ENCODE results near the gene RIMBP2. TPM values are rescaled to one million over a fixed set of nuclear protein-coding genes. Genes with fewer than 3 reads are reported as not detected.

Gene RIMBP2
- total RNA-seq, 1 donor from 2014 or later = 20.5 TPM

DNA sequence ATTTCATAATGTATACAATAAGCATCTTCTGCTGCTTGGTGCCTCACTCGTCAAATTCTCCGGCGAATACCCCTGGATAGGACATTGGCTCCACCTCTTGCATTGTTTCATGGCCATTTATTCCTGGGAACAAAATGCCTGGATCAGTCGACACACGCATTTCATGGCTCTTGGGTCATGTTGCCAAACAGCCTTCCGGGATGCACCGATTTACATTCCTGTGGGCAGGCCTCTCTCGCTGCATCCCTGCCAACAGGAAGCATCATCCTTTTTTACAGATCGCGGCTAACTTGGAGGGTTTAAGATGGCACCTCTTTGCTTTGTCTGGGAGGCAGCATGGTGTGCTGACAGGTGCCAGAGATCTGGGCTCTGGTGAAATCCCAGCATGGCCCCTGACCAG lies 32.7 kb upstream of the RIMBP2 start:
- Mint-ChIP-seq H3K27ac (ENCODE audit: unreplicated experiment) (no peak overlapping the region), H3K27me3 (ENCODE audit: unreplicated experiment) (peaks cover 5% of the 10 kb centered on the region), H3K4me3 (ENCODE audit: unreplicated experiment) (no peak overlapping the region), H3K9me3 (ENCODE audit: unreplicated experiment) (peaks cover 2% of the 10 kb centered on the region), H3K4me1 (ENCODE audit: low read depth, unreplicated experiment) (no peaks in the 10 kb centered on the region), H3K36me3 (ENCODE audit: unreplicated experiment) (no peaks in the 10 kb centered on the region)
- TF ChIP-seq, protein P1, sequence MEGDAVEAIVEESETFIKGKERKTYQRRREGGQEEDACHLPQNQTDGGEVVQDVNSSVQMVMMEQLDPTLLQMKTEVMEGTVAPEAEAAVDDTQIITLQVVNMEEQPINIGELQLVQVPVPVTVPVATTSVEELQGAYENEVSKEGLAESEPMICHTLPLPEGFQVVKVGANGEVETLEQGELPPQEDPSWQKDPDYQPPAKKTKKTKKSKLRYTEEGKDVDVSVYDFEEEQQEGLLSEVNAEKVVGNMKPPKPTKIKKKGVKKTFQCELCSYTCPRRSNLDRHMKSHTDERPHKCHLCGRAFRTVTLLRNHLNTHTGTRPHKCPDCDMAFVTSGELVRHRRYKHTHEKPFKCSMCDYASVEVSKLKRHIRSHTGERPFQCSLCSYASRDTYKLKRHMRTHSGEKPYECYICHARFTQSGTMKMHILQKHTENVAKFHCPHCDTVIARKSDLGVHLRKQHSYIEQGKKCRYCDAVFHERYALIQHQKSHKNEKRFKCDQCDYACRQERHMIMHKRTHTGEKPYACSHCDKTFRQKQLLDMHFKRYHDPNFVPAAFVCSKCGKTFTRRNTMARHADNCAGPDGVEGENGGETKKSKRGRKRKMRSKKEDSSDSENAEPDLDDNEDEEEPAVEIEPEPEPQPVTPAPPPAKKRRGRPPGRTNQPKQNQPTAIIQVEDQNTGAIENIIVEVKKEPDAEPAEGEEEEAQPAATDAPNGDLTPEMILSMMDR (IDR thresholded peaks at IDR 0.05; ENCODE audit: partially characterized antibody, unreplicated experiment) = no peak
- no peak for DNase-seq

DNA sequence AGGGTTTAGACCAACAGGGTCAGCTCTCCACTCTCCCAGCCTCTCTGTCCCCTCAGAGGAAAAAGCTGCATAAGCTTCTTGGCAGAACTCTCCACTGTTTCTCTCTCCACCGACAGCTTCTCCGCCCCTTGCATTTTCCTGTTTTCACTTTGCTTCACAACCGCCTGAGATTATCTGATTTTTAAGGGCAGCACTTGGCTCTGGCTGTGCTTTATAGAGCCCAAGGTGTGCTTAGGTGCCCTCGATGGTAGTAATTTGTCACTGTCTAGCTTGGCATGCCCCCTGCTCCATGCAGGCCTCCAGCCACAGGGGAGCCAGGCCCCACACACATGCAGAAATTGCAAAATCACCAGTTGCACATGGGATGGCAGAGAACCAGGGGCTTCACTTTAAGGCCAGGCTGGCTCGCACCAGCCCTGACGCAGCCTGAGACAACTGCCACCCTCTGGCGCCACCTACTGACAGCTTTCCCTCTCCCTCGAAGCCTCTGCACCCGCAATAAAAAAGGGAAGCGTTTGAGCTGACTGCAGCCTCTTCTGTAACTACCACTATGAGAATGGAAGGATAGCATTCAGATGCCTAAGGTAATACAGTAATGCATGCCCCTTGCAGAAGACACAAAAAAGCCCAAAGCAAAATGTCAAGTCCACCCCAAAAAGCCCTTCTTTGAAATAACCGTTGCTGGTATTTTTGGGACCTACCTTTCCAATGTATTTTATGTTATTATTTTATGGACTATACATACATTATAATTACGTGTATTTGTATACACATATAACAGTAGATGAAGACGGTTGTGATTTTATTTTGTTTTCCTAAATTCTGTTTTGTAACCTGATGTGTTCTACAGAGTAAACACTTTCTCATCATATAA lies 32.0 kb upstream of the RIMBP2 start:
- peaks cover 4% of the 10 kb centered on the region for H3K36me3 Mint-ChIP-seq (ENCODE audit: unreplicated experiment)
- peaks cover 5% of the 10 kb centered on the region for H3K27me3 Mint-ChIP-seq (ENCODE audit: unreplicated experiment)
- H3K9me3 Mint-ChIP-seq (ENCODE audit: unreplicated experiment) = peaks cover 4% of the 10 kb centered on the region
- H3K4me3 Mint-ChIP-seq (ENCODE audit: unreplicated experiment) = no peak overlapping the region
- no peaks in the 10 kb centered on the region for H3K4me1 Mint-ChIP-seq (ENCODE audit: low read depth, unreplicated experiment)
- peak; percentile 92 for DNase-seq
- TF ChIP-seq, protein P1 (IDR thresholded peaks at IDR 0.05; ENCODE audit: partially characterized antibody, unreplicated experiment) = peak; percentile 79
- no peak overlapping the region for H3K27ac Mint-ChIP-seq (ENCODE audit: unreplicated experiment)

DNA sequence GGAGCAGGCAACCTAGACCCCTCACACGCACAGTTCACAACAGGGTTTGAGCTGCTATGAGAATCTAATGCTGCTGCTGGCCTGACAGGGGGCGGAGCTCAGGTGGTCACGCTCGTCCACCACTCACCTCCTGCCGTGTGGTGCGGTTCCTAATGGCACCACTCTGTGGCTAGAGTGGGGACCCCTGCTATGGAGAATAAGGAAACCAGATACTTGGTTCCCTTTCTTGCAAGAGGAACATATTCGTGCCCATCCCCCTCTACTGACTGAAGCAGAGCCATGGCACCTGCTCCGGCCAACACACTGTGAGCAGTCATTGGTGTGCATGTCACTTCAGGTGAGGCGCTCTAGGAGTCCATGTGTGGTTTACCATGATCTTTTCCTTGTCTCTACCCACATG lies 30.4 kb upstream of the RIMBP2 start:
- no peaks in the 10 kb centered on the region for H3K4me1 Mint-ChIP-seq (ENCODE audit: low read depth, unreplicated experiment)
- H3K9me3 Mint-ChIP-seq (ENCODE audit: unreplicated experiment) = peaks cover 4% of the 10 kb centered on the region
- DNase-seq = no peak
- H3K27ac Mint-ChIP-seq (ENCODE audit: unreplicated experiment) = no peak overlapping the region
- TF ChIP-seq, protein P1 (IDR thresholded peaks at IDR 0.05; ENCODE audit: partially characterized antibody, unreplicated experiment) = no peak
- H3K36me3 Mint-ChIP-seq (ENCODE audit: unreplicated experiment) = peaks cover 4% of the 10 kb centered on the region
- H3K27me3 Mint-ChIP-seq (ENCODE audit: unreplicated experiment) = peaks cover 2% of the 10 kb centered on the region
- H3K4me3 Mint-ChIP-seq (ENCODE audit: unreplicated experiment) = no peak overlapping the region

DNA sequence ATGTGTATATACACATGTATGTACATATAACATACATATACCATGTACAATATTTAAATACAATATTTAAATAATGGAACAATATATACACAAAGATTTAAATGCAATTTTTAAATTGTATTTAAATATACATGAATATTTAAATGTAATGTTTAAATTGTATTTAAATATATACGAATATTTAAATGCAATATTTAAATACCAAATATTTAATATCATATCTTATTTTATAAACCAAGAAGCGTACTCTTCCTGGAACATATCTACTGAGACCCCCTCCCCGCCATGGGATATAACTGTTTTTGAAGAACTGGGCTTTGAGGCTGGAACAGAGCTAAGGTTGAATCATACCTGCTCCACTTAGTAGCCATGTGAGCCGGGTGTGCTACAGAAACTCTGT lies 29.8 kb upstream of the RIMBP2 start:
- peaks cover 4% of the 10 kb centered on the region for H3K36me3 Mint-ChIP-seq (ENCODE audit: unreplicated experiment)
- H3K4me1 Mint-ChIP-seq (ENCODE audit: low read depth, unreplicated experiment) = no peaks in the 10 kb centered on the region
- no peak overlapping the region for H3K27ac Mint-ChIP-seq (ENCODE audit: unreplicated experiment)
- H3K9me3 Mint-ChIP-seq (ENCODE audit: unreplicated experiment) = peaks cover 4% of the 10 kb centered on the region
- DNase-seq = no peak
- no peak overlapping the region for H3K4me3 Mint-ChIP-seq (ENCODE audit: unreplicated experiment)
- H3K27me3 Mint-ChIP-seq (ENCODE audit: unreplicated experiment) = no peaks in the 10 kb centered on the region
- TF ChIP-seq, protein P1 (IDR thresholded peaks at IDR 0.05; ENCODE audit: partially characterized antibody, unreplicated experiment) = no peak

DNA sequence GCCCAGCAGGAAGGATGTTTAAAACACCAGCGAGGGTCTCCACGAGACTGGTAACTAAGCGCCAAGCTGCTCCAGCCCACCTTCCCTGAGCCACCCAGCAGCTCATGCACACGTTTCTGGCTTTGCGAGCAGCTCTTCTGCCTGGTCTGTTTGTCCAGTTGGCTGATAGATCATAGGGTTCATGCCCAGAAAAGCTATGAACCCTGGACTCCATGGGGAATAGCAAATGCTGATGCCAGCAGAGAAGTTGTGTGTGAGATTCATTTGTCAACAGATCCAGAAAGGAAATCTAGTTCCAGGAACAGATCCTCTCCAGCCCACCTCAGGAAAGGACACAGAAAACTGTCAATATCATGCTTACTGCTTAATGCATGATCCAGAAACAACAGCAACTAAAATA lies 28.2 kb upstream of the RIMBP2 start:
- no peaks in the 10 kb centered on the region for H3K4me1 Mint-ChIP-seq (ENCODE audit: low read depth, unreplicated experiment)
- H3K36me3 Mint-ChIP-seq (ENCODE audit: unreplicated experiment) = peaks cover 4% of the 10 kb centered on the region
- TF ChIP-seq, protein P1 (IDR thresholded peaks at IDR 0.05; ENCODE audit: partially characterized antibody, unreplicated experiment) = no peak
- peaks cover 4% of the 10 kb centered on the region for H3K9me3 Mint-ChIP-seq (ENCODE audit: unreplicated experiment)
- peaks cover 2% of the 10 kb centered on the region for H3K27me3 Mint-ChIP-seq (ENCODE audit: unreplicated experiment)
- H3K27ac Mint-ChIP-seq (ENCODE audit: unreplicated experiment) = no peak overlapping the region
- DNase-seq = no peak
- H3K4me3 Mint-ChIP-seq (ENCODE audit: unreplicated experiment) = no peak overlapping the region

Measured in glutamatergic neuron (in vitro differentiated cells).